Dedifferentiated amniotic fluid mesenchymal stem cell (primary cell): ENCODE measurements around the gene SCN8A.

Experiments
- DNase-seq: peaks from one replicate; pipeline ENCODE4 v3.0.0-alpha.2; 2016; ENCODE audit errors: extremely low spot score

The SCN8A gene

GRCh38 chr12:51850965-51851299 lies 259.9 kb downstream of the SCN8A start:
- DNase-seq: no peak

DNA sequence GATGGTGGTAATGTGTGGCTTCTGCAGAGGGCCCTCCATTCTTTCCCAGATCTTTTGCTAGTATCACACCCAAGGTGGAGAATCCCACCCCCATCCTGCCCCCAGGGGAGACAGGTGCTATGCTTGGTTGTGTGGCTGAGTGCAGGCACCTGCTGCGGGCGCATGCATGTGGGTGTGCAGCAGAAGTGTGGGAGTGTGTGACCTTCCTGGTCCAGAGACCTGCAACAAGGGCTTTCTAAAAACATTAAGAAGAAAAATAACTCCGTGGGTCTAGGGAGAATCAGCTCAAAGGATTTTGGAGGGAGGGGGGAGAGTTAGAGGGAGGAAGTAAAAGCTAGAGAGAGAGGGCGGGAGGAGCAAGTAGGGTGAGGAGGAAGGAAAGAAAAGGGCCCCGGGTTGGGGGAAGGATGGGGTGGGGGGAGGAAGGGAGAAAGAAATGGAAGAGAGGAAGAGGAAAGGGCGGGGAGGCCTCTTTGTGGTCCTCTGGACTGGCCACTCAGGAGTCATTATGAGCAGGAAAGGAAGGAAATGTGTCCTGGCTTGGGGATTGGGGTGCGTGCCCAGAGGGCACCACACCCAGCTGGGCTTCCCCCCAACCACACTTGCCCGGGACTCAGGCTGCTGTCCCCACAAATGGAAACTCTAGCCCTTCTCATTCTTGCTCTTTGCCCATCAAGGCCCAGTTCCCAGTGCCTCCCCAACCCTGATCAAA lies 260.5 kb downstream of the SCN8A start:
- DNase-seq: no peak

DNA sequence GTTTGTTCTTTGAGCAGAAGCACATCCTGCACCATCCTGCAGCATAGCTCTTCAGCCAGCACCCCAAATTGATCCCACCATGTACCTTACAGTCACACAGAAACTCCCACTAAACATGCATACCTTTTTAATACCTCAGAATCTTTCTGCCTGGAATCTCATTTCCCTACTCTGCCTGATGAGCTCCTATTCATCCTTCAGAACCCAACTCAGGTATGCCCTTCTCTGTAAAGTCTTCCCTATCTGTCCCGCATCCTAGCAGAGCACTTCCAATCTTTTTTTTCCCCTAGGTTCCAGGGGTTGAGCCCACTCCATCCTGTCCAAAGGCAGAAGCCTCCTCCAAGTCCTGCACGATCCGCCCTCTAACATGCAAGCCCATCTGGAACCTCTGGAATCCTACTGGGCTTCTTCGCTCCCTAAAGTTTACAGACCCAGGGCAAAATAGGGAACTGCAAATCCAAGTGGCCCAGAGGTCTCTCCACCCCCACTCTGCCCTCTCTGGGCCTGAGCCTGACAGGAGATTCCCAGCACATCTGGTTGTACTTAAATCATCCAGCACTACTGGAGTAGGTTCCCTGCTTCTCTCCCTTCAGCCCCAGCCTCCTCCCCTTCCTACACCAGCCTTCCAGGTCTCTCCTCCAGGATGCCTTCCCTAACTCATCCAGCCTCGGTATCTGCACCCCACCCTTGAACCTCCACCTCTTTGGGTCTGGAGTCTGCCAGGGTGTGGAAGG lies 261.5 kb downstream of the SCN8A start:
- DNase-seq: no peak

- DNase-seq: no peak
Measured at GRCh38 chr12:51855586-51856428, 264.8 kb downstream of the SCN8A start.

GRCh38 chr12:51860986-51861385 lies 270.0 kb downstream of the SCN8A start:
- no peak for DNase-seq
